GM18907 (cell line): ENCODE results near the gene CYP4F12.
"Not testable (repeated sequence)": the region's sequence is repeated elsewhere in the genome, so short reads cannot be mapped to it uniquely, and the experiment has no call there.

Experiments
- ATAC-seq: cut with Tn5 transposase; IDR thresholded peaks from one replicate; pipeline ENCODE4 v1.9.1; 2021; ENCODE audit warnings: mild to moderate bottlenecking, moderate library complexity; ENCODE audit not compliant: unreplicated experiment

The CYP4F12 gene

GRCh38 chr19:15650123-15650522, 22.8 kb upstream of the CYP4F12 start:
- ATAC-seq = not testable (repeated sequence)

DNA sequence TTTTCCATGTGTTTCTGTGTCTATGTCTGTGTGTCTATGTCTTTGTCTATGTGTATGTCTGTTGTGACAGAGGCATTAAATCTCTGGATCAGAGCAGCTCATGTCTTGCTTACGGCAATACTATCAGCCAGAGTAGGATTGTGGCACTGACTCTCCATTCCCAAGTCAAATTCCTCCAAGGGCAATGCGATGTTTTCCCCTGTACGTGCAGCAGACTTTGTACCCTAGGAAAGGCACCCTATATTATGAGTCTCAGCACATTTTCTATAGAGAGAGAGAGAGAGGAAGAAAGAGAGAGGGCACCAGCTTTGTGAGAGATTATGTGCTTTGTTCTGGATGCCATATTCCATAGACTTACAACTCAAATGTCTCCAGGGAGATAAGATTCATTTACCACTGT, 21.1 kb upstream of the CYP4F12 start:
- no peak for ATAC-seq

- ATAC-seq = no peak
Observed at GRCh38 chr19:15652559-15653278, 20.2 kb upstream of the CYP4F12 start.

DNA sequence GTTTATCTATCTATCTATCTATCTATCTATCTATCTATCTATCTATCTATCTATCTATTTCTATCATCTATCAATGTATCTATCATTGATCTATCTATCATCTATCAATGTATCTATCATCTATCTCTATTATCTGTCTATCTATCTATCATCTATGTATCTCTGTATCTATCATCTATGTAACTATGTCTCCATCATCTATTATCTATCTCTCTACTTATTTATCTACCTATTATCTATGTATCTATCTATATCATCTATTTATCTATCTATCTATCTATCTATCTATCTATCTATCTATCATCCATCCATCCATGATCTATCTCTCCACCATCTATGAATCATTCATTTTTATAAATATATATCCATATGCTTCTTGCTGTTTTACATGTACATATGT, 16.4 kb upstream of the CYP4F12 start:
- ATAC-seq = no peak

DNA sequence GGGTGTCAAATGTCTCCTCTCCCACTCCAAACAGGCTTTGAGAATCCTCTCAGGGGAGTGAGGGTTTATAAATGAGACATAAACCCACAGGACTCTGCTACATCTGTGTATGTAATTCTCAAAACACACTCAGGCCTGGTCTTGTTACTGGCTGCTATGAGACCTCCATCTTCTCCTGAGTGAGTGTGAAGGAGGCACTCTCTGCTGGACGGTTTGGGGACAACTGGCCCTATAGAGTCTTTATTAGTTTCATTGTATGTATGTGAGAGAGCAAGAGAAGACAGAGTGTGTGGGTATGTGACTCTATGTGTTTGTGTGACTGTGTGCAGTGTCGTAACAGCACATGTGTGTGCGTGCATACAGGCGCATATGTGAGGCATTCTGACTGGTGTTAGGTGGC, 9.6 kb upstream of the CYP4F12 start:
- ATAC-seq = no peak

DNA sequence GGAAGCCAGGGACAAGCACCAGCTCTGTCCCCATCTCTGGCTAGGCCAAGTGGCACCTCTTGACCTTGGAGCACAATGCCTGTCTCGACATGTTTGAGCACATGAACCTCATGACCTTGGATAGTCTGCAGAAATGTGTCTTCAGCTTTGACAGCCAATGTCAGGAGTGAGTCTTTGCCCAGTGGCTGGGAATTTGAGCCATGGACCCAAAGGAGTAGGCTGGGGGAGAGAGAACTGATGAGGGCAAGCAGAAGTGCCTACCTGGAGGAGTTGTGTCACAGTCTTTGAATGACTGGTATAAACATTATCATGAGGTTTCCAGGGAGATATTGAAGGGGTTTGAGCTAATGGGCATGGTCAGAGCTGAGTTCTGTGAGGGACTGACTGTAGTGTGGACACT, 6.7 kb upstream of the CYP4F12 start:
- no peak for ATAC-seq

DNA sequence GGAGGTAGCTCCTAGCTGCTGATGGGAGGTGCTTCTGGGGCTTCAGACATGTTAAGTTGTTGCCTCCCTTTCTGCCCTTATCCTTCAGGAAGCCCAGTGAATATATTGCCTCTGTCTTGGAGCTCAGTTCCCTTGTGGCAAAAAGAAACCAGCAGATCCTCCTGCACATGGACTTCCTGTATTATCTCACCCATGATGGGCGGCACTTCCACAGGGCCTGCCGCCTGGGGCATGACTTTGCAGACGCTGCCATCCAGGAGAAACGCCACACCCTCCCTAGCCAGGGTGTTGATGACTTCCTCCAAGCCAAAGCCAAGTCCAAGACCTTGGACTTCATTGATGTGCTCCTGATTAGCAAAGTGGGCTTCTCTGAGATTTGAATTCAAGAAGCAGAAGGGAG, 6.0 kb upstream of the CYP4F12 start:
- no peak for ATAC-seq

DNA sequence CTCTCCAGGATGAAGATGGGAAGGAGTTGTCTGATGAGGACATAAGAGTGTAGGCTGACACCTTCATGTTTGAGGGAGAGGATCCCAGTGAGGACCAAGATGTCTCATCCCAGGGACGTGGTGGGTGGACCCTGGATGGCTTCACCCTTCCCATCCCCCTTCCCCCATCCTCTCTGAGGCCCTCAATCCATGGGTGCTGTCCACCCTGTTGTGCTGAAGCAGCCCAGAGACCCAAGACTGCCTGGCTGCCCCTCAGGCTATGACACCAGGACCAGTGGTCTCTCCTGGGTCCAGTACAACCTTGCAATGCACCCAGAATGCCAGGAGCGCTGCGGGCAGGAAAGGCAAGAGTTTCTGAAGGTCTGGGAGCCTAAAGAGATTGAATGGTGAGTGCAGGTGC, 3.4 kb upstream of the CYP4F12 start:
- ATAC-seq = no peak

- no peak for ATAC-seq
Observed at GRCh38 chr19:15669891-15670290, 3.0 kb upstream of the CYP4F12 start.

DNA sequence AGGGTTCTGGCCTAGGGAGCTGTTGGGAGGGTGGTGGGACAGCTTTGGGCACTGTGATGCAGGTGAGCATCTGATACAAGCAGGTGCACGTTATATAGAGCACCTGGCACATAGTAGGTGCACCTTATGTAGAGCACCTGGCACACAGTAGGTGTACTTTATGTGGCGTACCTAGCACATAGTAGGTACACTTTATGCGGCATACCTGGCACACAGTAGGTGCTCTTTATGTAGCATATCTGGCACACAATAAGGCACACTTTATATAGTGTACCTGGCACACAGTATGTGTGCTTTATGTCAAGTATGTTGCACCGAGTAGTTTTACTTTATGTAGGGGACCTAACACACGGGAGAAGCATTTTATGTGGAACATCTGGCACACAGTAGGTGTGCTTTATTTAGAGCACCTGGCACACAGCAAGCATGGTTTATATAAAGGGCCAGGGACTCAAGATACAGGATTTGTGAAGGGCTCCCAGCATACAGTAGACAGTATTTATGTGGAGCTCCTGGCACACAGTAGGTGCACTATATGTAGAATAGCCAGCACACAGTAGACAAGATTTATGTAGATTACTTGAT, 1.6 kb upstream of the CYP4F12 start:
- ATAC-seq = no peak

DNA sequence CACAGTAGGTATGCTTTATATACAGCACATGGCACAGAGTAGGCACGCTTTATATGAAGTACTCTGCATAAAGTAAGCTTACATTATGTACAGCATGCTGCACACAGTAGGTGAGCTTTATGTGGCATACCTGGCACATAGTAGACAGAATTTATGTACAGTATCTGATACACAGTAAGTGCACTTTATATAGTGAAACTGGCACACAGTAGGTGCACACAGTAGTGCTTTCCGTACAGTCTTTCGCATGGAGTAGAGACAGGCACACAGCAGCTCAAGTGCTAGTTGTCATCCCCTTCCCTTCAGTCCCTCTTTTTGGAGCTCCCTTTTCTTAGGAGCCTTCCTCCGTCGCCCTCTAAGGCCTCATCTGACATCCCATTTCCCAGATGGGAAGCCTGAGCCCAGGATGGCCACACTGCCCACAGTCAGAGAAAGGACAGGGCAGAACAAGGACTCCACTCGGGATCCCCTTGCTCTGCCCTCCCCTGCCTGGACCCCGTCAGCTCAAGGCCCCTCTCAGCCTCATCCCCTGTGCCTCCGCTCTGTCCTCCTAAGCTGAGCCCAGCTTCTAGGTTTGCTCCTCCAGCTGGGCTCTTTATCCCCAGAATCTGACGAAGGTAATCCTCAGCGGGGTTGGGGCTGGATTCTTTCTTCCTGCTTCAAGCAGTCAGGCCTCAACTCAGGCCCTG, 852 bp upstream of the CYP4F12 start:
- no peak for ATAC-seq

DNA sequence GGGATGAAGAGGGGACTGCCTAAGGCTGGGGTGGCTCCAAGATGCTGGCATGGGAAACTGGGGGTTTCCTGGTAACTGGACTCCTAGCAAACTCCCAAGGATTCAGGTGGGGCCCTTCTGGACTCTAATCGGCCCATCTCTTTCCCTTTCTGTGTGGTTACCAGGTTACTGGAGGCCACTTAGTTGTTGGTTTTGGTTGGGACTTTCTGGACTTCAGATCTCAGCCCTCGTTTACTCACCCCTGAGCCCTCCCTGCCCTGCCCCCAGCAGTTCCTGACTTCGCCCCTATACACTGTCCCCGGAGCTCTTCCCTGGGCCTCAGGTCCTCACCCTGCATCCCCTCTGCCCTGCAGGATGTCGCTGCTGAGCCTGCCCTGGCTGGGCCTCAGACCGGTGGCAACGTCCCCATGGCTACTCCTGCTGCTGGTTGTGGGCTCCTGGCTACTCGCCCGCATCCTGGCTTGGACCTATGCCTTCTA, 328 bp downstream of the CYP4F12 start:
- no peak for ATAC-seq

- ATAC-seq = no peak
Observed at GRCh38 chr19:15675560-15675959, 2.7 kb downstream of the CYP4F12 start.

GRCh38 chr19:15679089-15679488, 6.2 kb downstream of the CYP4F12 start:
- no peak for ATAC-seq

DNA sequence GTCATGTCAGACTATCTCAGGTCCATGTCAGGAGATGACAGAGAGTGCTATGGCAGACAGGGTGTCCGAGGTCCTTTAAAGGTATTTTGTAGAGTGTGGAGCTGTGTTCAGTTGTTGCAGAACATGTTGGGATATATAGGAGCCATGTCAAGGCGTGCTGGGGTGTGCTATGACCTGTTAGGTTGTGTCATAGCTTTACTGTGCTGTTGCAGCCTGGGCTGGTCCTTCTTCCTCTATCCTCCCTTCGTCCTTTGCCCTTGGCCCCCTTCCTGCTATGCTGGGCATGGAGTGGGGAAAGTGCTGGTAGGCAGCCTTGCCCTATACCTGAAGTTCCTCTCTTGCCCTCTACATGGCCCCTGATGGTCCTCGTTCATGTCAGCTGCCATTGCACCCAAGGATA, 7.0 kb downstream of the CYP4F12 start:
- not testable (repeated sequence) for ATAC-seq

DNA sequence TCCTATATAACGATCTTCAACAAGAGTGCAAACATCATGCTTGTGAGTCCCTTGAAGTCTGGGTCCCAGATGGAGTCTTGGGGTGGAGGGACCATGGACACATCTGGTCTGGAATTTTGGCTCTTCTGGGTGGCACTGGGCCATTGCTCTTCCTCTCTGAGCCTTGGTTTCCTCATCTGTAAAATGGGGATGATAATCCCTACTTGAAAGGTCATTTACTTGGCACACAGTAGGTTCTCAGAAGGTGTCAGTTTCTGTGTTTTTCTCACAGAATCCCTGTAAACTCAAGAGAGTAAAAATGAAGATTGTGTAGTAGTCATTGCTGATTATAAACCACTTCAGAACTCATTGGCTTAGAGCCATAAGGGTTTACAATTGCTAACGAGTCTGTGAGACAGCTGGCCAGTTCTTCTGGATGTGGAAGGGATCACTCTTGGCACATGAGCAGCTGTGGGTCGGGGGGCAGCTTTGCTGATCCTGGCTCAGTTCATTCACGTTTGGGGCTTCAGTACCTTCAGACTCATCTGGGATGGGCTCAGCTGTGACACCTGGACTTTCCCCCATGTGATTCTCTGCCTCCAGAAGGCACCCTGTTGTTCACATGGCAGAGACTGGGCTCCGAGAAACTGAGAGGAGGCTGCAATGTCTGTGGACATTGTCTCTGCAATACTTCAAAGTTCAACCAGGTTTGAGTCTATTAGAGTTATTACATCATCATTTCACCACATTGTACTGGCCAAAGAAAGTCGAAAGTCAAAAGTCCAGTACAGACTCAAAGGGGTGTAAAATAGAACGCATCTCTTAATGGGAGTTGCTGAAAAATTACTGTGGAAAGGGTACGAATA, 7.8 kb downstream of the CYP4F12 start:
- ATAC-seq = no peak

- no peak for ATAC-seq
Observed at GRCh38 chr19:15683411-15683810, 10.5 kb downstream of the CYP4F12 start.

DNA sequence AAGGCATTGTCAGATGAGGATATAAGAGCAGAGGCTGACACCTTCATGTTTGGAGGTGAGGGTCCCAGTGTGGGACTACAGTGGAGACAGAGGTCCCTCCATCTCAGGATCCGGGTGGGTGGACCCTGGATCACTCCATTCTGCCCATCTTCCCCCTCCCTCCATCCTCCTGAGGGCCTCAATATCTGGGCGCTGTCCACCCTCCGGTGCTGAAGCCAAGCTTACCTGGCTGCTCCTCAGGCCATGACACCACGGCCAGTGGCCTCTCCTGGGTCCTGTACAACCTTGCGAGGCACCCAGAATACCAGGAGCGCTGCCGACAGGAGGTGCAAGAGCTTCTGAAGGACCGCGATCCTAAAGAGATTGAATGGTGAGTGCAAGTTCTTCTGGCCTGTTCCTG, 11.9 kb downstream of the CYP4F12 start:
- no peak for ATAC-seq

GRCh38 chr19:15696654-15697194, 23.8 kb downstream of the CYP4F12 start:
- ATAC-seq = no peak

- no peak for ATAC-seq
Observed at GRCh38 chr19:15701757-15702533, 29.1 kb downstream of the CYP4F12 start.
